Skeletal muscle tissue (tissue), 5 donors: Measurements from ENCODE around the gene MAP9. TPM values are rescaled to one million over a fixed set of nuclear protein-coding genes. Genes with fewer than 3 reads are reported as not detected.
"Not testable (repeated sequence)": the region's sequence is repeated elsewhere in the genome, so short reads cannot be mapped to it uniquely, and the experiment has no call there.

Experiments
- H3K27ac ChIP-seq: one replicate; pipeline ENCODE4 v1.7.0; 2013; ENCODE audit warnings: mild to moderate bottlenecking, low read depth, low read length, inconsistent platforms
- H3K27me3 ChIP-seq, 3 donors: one replicate each; pipeline ENCODE4 v1.7.0; 2013; ENCODE audit warnings: low read length in 3 of 3; ENCODE audit not compliant: control insufficient read depth in 3 of 3, insufficient read depth in 3 of 3
- H3K36me3 ChIP-seq, 3 donors: one replicate each; pipeline ENCODE4 v1.7.0; 2013; ENCODE audit warnings: low read length in 3 of 3; ENCODE audit not compliant: control insufficient read depth in 3 of 3, insufficient read depth in 3 of 3
- H3K4me1 ChIP-seq, 3 donors: one replicate each; pipeline ENCODE4 v1.7.0; 2013; ENCODE audit warnings: low read length in 3 of 3, mild to moderate bottlenecking in 3 of 3; ENCODE audit not compliant: control insufficient read depth in 3 of 3, insufficient read depth in 3 of 3
- H3K4me3 ChIP-seq, 3 donors: one replicate each; pipeline ENCODE4 v1.7.0; 2013; ENCODE audit warnings: low read length in 3 of 3
- H3K9ac ChIP-seq, 3 donors: one replicate each; pipeline ENCODE4 v1.7.0; 2013; ENCODE audit warnings: low read length in 3 of 3, mild to moderate bottlenecking in 3 of 3, moderate library complexity in 2 of 3, low read depth in 1 of 3
- H3K9me3 ChIP-seq, 3 donors: one replicate each; pipeline ENCODE4 v1.7.0; 2013; ENCODE audit warnings: low read length in 3 of 3; ENCODE audit not compliant: control insufficient read depth in 3 of 3
- small RNA-seq: library from RNA; depleted of rRNA; stranded (forward); fragments of <200 nt; gene quantifications from one replicate; pipeline ENCODE3, GENCODE V24; 2014
- total RNA-seq: library from RNA; depleted of rRNA; stranded (reverse); fragments of >200 nt; gene quantifications from one replicate; pipeline ENCODE4 v1.2.3, GENCODE V29; 2014
- donor health status: Osteomylitis.

The MAP9 gene
- total RNA-seq, 1 donor from 2014 or later, result 1.0 TPM

DNA sequence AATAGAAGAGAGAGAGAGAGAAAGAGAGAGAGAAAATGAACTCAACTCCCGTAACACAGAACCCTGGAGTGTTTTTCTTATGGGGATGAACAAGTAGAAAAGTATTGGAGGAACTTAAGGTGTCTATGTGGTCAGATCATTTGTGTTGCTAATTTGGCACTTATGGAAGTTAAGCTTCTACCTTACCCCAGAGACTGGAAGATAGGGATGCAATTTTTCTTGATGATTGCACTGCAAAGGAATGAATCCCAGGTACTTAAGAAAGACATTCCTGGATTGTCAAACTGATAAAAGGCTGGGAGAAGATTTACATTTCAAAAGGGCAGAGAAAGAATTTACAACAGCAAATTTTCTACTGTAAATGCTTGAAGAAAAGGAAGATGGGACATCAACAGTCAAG is 57.2 kb downstream of the MAP9 start:
- H3K36me3 ChIP-seq, result no peaks in the 10 kb centered on the region
- no peak overlapping the region for H3K4me3 ChIP-seq
- H3K9ac ChIP-seq, result no peak overlapping the region

DNA sequence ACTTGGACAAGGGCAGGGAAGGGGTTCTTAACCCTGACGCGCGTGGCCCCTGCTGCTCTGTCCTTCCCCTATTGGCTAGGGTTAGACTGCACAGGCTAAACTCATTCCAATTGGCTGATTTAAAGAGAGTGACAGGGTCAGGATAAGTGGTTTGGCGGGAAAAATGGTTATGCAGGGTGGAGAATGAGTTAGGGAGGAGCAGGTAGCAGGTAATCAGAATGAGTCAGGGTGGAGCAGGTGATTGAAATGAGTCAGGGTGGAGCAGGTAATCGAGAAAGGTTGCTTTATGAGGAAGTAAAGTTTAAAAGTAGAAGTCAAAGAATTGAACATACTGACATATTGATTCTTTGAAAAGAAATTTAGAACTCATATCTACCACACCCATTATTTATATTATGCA is 64.7 kb downstream of the MAP9 start:
- not testable (repeated sequence) for H3K4me1 ChIP-seq, H3K36me3 ChIP-seq, H3K9ac ChIP-seq, H3K9me3 ChIP-seq, H3K27me3 ChIP-seq, H3K4me3 ChIP-seq, H3K27ac ChIP-seq

More for the DNA sequence above, 57.2 kb downstream of the MAP9 start:
- Histone ChIP-seq H3K27me3 (no peaks in the 10 kb centered on the region), H3K27ac (no peak overlapping the region), H3K9me3 (peaks cover 0 to 2% (median 2%) of the 10 kb centered on the region in 3 donors), H3K4me1 (no peaks in the 10 kb centered on the region)

DNA sequence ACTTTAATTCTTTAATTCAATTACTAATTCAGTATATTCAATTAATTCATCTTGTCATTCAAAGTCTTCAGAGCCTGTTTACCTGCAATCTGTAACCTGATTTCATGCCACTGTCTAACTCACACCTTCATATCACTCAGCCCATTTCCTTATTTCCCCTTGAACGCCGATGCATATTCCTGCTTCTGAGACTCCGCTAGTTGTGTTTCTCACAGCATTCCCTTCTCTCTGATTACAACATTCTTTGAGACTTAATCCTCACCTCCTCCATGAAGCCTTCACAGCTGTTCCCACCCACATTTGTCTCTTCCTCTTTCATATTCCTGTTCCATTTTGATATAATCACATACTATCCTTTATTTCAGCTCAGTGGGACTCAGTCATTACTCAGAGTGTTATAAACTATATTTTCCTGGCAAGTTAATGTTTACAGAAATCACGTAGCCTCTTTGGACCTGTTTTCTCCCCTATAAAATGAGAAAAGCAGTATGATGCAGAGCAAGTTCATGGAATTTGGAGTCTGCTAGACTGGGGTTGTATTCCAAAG is 69.0 kb downstream of the MAP9 start:
- H3K4me3 ChIP-seq, result no peak overlapping the region
- H3K4me1 ChIP-seq, result no peaks in the 10 kb centered on the region
- no peak overlapping the region for H3K9ac ChIP-seq
- no peaks in the 10 kb centered on the region for H3K27me3 ChIP-seq
- no peaks in the 10 kb centered on the region for H3K9me3 ChIP-seq
- no peaks in the 10 kb centered on the region for H3K36me3 ChIP-seq
- H3K27ac ChIP-seq, result no peak overlapping the region

DNA sequence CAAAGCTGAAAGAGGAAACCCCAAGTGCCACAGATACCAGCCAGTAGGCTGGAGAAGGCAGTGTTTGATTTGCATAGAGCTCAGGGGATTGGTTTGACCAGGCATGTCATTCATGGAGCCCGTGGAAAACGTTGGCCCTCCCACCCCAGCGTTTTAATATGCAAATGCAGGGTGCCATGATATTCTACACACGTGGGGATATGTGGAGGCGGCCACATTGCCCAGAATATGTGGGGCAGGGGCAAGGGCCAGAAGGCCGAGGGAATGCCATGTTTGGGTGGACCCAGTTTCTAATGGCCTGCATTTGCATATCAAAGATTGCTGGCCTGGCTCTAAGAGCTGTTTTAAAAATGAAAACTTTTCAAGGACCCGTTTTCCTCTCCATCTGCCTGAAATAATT is 71.1 kb downstream of the MAP9 start:
- H3K4me3 ChIP-seq, result no peak overlapping the region
- H3K9ac ChIP-seq, result no peak overlapping the region
- H3K27me3 ChIP-seq, result no peaks in the 10 kb centered on the region
- no peak overlapping the region for H3K27ac ChIP-seq
- no peaks in the 10 kb centered on the region for H3K4me1 ChIP-seq
- H3K9me3 ChIP-seq, result no peaks in the 10 kb centered on the region
- no peaks in the 10 kb centered on the region for H3K36me3 ChIP-seq

DNA sequence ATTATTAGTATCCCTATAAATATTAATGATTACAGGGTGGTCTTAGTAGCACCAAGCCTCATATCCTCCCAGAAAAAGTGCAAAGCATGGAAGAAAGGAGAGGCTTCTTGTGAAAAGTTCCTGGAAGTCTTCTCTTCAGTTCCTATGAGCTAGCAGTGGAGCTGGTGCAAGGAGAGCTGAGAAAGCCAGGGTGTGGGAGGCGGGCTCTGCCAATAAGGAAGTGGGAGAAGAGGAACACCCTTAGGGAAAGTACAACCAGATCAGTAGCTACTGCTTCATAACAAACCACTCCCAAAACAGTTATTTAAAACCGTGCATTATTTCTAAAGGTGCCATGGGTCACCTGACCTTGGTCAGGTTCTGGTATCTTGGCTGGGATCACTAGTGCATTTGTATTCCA is 72.4 kb downstream of the MAP9 start:
- no peak overlapping the region for H3K4me3 ChIP-seq
- no peaks in the 10 kb centered on the region for H3K4me1 ChIP-seq

DNA sequence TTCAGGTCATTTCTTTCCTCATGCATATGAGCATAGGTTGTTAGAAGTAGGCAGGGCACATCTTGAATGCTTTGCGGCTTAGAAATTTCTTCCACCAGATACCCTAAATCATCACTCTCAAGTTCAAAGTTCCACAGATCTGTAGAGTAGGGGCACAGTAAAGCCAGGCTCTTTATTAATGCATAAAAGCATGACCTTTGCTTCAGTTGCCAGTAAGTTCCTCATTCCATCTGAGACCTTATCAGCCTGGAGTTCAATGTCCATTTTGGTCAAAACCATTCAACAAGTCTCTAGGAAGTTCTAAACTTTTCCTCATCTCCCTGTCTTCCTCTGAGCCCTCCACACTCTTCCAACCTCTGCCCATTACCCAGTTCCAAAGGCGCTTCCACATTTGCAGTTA is 77.7 kb downstream of the MAP9 start:
- Histone ChIP-seq H3K36me3 (no peaks in the 10 kb centered on the region), H3K27ac (no peak overlapping the region), H3K9ac (no peak overlapping the region), H3K4me3 (no peak overlapping the region), H3K4me1 (no peaks in the 10 kb centered on the region), H3K27me3 (no peaks in the 10 kb centered on the region), H3K9me3 (no peaks in the 10 kb centered on the region)

More for the DNA sequence above, 72.4 kb downstream of the MAP9 start:
- Histone ChIP-seq H3K9me3 (no peaks in the 10 kb centered on the region), H3K27ac (no peak overlapping the region), H3K36me3 (no peaks in the 10 kb centered on the region), H3K9ac (no peak overlapping the region), H3K27me3 (no peaks in the 10 kb centered on the region)

Small RNA genes lying within 50 kb of the gene (small RNA-seq; reads per million reads assigned to genes)
- not detected for gene AC097467.4
- not detected for gene YWHAEP4

Other genes with a start within 250 kb of the MAP9 start
- gene NPY2R, start 168.3 kb downstream of the MAP9 start, total RNA-seq, result not detected